Kidney glomerular epithelial cell (primary cell): ENCODE results near the gene CDYL2.
"Not testable (repeated sequence)": the region's sequence is repeated elsewhere in the genome, so short reads cannot be mapped to it uniquely, and the experiment has no call there.

Experiments
- DNase-seq: peaks from one replicate; lab custom pipeline; 2025; lab: John Stamatoyannopoulos, UW

Gene CDYL2

DNA sequence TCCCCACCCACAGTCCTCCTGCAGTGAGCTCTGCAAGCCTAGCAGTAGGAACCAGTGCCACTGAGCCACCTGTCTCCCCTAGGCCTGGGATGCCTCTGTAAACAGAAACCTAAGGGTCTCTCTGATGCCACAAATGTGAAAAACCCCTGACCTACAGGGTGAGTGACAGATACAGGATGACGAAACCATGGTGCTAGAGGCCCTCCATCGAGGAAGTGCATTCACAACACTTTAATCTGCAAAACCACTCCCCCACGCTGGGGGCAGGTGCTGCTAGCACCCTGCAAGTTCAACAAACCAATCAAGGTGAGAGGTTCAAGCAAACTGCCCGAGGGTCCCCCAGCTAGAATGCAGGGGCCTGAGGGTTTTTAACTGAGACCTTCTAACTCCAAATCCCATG lies 59.5 kb downstream of the CDYL2 start:
- no peak for DNase-seq

DNA sequence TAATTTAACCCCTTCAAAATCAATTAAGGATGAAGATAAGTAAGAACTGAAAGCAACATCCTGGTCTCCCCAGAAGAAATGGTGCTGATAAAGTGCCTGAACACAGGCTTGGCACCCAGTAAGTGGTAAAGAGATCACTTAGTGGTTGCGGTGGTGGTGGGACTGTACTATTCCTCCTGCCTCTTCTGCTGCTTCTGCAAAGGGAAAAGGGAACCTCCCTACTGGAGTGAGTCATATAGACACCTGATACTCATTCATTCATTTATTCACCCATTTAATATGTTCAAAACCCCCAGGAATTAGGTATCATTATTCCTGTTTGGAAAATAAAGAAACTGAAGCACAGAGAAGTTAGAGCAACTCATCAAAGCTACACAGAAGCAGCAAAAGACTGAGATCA lies 60.6 kb downstream of the CDYL2 start:
- DNase-seq, result no peak

DNA sequence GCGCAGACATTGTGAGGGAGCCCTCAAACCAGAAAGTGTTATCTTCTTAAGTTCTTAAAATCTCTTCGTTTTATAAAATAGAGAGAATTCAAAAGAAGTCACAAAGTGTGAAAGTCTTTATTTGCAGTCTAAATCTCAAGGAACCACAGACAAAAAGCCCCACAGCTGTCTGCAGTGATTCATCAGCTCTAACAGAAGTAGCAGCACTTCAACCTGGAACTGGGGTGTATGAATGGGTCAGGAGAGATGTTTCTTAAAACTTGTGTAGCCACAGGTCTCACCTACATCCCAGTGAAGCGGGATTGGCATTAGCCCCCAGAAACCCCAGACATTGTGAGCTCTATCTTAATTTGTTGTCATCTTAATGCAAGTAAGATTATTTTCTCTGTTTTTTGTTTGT lies 61.1 kb downstream of the CDYL2 start:
- DNase-seq, result no peak

DNA sequence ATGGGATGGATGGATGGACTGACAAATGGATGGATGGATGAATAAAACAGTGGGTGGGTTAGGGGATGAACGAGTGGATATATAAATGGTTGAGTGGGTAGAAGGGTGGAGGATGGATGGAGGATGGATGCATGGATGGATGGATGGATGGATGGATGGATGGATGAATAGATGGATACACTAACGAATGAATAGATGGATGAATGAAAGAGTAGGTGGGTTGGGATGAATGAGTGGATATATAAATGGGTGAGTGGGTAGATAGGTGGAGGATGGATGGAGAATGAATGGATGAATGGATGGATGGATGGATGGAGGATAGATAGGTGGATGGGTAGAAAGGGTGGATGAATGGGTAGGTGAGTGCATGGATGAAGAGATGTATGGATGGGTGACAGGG lies 62.1 kb downstream of the CDYL2 start:
- DNase-seq, result no peak

DNA sequence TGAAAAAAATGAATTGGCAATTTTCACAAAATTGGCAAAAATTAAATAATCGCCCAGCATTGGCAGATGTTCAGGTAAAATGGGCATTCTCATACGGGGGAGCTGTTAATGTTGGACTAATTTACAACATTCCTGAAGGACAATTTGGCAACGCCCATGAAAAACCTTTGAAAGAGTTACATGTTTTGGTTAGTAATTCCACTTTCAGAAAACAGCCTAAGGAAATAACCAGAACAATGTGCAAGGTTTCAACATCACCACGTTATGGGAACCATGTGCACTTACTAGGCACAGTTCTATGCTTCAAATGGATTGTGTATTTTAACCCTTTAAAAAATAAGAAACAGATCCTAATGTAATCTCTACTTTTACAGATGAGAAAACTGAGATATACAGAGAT lies 62.7 kb downstream of the CDYL2 start:
- DNase-seq, result no peak

DNA sequence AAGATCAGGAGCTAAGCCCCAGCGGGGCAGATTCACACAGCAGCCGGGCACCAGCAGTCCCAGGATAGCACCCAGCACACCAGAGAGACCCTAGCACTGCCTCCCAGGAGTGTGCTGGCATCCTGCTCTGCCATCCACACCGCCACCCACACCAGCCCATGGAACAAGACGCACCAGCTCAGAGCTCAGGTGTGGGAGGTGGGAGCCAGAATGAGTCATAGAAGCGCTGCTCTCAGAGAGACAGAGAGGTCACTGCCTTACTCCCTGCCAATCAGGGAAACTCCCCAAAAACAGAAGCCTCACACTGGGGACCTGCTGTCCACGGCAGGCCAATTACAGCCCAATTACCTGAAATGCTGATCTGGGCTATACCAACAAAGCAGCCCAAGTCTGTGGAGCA lies 64.9 kb downstream of the CDYL2 start:
- no peak for DNase-seq

DNA sequence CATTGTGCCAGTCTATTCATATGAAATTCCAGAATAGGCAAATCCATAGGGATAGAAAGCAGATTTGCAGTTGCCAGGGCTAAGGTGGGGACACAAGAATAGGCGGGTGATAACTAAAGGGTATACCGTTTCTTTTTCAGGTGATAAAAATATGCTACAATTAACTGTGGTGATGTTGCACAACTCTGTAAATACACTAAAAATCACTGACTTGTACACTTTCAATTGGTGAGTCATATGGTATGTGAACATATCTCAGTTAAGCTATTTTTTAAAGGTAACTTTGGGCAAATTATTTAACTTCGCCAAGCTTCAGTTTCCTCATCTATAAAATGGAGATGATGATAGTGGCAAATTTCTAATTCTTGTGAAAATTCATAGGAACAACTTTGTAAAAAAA lies 65.9 kb downstream of the CDYL2 start:
- DNase-seq, result no peak

DNA sequence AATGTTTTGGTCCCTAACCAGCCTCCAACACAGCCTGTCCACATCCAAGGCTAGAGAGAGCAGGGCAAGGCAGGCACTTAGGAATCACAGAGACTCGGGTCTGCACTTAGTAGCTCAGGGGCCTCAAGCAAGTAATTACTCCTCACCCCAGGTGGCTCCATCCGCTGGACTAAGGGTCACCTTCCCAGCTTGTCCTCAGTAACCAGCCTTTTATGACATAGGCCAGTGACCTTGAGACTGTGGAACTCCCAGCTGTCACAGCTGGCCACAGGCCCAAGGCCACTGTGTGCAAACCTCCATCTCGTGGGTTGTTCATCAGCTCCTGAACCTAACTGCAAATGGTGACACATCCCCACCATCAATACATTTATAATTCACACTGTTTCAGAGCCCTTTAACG lies 68.6 kb downstream of the CDYL2 start:
- no peak for DNase-seq

DNA sequence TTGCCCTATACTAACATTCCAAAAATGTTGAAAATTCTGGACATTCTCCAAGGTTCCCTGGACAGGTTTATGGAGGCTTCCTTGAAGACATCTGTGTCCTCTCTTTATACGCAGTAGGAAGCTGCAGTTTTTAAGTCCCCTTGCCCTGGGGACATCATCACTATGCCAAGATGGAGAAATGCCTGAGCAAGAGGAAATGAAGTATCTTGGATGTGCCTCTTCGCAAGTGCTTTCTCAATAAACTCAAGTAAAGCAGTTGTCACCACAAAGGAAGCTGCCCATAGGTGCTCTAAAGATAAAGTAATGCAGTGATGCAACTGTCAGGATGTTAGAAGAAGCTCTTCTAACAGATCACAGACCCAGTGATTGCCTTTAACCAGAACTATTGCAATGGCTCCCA lies 71.0 kb downstream of the CDYL2 start:
- DNase-seq, result no peak

DNA sequence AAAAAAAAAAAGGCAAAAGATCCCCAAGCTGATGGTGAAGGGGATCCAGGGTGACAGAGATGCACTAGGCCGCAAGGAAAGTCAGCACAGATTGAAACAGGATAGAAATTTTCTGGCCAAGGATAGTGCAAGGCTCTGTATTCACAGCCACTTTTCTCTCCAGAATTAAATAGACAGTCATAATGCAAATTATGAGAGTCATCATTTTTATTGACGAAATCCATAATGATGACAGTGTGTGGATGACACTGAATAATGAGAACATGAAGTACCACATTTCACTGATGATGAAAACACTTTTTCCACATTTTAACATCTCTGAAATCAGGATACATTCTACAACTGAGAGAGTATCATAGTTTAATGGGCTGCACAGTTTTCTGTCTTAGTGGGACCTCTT lies 72.5 kb downstream of the CDYL2 start:
- no peak for DNase-seq

DNA sequence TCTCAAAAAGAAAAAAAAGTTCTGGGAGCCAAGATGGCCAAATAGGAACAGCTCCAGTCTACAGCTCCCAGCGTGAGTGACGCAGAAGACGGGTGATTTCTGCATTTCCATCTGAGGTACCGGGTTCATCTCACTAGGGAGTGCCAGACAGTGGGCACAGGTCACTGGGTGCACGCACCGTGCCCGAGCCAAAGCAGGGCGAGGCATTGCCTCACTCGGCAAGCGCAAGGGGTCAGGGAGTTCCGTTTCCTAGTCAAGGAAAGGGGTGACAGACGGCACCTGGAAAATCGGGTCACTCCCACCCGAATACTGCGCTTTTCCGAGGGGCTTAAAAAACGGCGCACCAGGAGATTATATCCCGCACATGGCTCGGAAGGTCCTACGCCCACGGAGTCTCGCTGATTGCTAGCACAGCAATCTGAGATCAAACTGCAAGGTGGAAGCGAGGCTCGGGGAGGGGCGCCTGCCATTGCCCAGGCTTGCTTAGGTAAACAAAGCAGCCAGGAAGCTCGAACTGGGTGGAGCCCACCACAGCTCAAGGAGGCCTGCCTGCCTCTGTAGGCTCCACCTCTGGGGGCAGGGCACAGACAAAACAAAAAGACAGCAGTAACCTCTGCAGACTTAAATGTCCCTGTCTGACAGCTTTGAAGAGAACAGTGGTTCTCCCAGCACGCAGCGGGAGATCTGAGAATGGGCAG lies 77.2 kb downstream of the CDYL2 start:
- DNase-seq, result not testable (repeated sequence)

DNA sequence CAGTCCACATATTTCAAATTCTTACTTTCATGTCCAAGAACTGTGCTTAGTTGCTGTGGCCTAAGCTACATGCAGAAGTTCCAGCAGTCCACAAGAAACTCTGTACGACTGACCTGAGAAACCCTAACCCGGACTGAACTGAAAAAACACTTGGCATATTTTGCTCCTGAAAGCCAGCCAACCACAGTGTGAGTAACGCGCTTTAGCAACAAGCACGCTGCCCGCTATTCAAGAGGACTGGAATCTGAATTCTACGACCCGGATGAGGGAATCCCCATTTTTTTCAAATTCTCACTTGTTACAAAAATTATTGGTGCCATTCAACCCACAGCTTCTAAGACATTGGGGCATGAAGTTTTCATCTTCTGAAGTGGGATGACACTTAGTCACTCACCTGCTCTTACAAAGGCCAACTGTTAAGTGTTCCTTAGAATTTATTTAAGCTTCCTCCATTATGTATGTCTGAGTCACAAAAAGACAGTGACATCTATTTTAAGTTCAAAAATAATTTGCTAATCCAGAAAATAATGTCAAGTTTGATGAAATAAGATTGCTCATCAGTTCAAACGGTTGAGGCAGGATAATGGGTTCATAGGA lies 78.7 kb downstream of the CDYL2 start:
- no peak for DNase-seq

DNA sequence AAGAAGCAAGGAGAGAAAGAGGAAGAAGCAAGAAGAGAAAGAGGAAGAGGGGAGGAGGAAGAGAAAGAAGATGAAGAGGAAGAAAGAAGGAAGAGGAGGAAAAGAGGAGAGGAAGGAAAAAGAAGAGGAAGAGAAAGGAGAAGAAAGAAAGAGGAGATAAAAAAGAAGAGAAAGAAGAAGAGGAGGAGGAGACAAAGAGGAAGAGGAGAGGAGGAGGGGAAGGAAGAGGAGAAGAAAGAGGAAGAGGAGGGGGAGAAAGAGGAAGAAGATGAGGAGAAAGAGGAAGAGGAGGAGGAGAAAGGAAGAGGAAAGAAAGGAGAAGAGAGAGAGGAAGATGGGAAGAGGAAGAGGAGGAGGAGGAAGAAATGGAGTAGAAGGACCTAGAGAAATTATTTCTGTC lies 80.4 kb downstream of the CDYL2 start:
- DNase-seq, result no peak

DNA sequence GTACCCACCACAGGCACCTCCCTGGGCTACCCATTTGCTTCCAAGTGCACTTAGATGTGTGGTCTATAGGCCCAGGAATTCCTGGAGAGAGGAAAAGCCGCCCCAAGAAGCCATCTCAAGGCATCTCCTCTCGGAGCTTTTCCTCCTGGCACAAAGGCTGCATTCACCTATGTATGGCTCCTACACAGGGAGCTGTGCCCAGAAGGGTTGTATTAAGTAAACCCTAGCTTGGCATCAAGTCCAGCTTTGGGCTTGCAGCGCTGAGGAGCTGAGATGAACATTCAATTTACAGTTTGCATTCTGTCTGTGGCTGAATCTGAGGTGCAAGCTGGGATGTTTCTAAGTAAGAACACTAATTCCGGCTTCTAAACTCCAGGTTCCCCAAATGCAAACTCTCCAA lies 81.3 kb downstream of the CDYL2 start:
- DNase-seq, result no peak

DNA sequence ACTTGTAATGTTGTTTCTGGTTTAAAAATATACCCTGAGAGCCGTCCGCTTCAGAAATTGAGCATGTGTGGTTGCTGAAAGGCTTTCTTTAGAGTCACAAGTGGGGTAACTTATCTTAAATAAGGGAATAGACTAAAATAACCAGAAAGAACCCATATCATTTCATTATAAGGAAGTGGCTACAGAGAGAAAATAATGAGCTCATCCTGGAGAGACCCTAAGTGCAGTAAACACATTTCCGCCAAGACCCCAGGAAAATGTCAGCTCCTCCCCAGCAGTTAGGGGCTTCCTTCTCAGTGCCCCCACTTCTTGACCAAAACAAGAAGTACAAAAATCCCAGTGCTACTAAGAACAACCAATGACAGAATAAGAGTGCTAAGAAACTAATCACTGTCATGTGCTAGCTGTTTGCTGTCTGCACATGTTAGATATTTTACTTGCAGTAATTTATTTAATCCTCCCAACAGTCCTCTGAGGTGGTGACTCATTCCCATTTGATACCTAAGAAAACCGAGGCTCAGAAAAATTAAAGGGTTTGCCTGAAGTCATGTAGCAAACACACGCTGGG lies 83.5 kb downstream of the CDYL2 start:
- DNase-seq, result no peak

DNA sequence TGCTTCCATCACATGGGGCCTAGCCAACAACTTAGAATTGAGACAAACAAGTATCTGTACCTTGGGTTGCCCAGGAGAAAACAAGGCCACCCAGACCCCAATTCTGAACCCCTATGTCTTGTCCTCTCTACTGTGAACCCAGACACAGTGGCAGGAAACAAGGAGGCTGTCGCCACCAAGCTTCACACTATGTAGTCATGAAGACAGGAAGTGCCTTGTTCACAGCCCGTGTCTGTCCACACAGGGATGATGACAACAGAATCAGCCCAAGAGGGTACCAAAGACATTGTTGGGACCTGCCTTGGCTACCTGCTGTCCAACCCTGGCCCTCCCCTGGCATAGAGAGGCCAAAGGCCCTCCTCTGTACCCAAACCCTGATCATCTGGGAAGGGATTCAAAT lies 84.8 kb downstream of the CDYL2 start:
- DNase-seq, result no peak

DNA sequence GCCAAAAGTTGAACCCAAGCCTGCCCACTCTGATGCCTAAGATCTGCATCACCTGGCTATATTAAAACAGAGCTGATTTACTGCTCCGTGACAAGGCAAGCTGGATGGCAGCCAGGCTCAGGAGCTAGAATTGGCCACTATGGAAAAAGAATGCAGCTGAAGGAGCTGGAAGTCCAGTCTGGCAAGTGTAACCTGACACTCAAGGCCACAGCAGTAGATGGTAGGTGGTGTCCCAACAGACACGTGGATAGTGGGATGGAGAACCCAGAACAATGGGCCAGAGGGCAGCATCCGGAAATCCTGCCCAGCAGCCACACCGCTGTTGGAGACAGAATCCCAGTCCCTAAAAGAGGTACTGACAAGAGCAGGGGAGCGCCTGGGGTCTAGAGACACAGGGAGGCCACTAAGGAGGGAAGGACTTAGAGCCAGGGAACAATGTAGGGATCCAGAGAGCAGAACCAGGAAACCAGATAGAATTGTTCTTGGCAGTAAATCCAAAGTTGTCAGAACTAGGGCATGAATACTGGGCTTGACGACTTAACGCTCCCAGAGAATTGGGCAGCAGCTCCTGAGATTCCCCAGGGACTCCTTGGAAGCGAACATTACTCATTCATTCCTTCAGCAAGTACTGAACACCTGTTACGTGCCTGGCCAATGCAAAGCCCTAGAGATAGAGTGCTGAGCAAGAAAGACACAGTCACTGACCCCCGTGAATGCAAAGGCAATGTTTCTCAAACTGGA lies 85.7 kb downstream of the CDYL2 start:
- no peak for DNase-seq

DNA sequence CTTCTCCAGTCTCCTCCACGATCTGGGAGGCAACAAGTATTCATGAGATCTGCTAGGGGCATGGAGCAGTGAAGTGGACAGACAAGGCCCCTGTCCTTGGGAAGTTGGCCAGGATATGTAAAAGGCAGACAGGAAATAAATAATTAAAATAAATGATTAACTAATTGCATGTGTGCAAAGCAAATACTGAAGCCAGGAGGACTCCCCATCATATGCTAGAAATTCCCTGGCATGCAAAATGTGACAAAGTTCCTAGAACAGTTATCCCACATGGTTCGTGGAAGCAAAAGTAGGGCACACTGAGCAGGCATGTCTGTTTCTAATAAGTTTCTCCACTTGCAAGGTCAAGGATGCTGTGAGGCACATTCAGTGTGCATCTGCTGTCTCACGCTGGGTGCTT lies 86.8 kb downstream of the CDYL2 start:
- DNase-seq, result no peak

DNA sequence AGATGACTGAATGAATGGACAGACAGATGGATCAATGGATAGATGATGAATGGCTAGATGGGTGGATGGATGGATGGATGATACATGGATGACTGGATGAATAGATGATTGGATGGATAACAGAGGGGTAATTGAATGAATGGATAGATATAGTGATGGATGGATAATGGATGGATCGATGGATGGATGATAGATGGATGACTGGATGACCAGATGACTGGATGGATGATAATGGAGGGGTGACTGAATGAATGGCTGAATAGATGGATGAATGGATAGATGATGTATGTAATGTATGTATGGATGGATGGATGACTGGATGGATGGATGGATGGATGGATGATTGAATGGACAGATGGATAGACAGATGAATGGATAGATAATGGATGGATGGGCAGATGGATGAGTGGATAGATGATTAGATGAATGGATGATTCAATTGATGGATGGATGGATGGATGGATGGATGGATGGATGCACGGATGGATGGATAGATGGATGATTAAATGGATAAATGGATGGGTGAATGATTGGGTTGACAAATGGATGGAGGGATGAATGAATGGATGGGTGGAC lies 87.7 kb downstream of the CDYL2 start:
- no peak for DNase-seq

DNA sequence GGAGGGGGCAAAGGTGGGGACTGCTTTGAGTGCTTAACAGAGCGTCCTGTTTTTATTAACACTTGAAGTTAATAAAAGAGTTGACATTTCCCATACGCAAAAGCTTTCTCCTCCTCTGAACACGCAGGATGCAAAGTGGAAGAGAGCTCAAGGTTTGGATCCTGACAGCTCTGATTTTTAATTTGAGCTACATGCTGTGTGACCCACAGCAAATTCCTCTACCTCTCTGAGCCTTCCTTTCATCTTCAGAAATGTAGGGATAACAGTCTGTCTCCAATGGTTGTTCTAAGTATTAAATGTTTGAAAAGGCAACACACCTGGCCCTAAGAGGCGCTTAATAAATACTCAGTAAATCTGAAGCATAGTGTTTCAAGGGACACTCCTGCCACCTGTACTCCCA lies 93.0 kb downstream of the CDYL2 start:
- DNase-seq, result no peak

DNA sequence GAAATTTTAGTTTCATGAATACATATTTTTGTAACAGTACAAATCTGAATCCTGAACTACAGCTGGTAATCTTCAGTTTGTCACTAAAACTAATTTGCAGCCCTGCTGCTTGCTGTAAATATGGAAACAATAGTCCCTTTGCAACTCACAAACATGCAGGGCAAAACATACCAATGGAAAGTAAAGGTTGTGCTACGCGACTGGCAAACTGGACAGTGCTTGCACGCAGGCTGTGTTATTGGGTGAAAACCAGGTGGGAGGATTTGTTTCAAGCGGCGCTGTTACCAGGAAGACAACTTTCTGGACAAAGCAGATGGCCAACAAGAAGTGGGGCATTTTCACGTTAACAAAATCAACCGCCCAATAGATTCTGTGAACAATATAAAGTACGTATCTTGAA lies 93.5 kb downstream of the CDYL2 start:
- peak; percentile 4 for DNase-seq

DNA sequence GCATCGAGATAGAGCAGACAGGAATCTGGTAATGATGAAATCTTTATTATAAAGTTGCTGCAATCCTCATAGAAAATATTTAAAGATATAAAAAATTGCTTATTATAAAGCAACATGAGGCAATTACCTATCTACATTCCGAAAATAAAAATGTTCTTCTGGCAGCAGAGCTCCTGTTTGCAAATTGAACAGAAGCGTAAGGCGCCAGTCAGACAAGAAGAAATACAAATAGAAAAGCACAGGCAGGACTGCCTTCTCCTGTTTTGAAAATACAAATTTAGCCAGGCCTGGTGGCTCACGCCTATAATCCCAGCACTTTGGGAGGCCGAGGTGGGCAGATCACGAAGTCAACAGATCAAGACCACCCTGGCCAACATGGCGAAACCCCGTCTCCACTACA lies 95.6 kb downstream of the CDYL2 start:
- no peak for DNase-seq

DNA sequence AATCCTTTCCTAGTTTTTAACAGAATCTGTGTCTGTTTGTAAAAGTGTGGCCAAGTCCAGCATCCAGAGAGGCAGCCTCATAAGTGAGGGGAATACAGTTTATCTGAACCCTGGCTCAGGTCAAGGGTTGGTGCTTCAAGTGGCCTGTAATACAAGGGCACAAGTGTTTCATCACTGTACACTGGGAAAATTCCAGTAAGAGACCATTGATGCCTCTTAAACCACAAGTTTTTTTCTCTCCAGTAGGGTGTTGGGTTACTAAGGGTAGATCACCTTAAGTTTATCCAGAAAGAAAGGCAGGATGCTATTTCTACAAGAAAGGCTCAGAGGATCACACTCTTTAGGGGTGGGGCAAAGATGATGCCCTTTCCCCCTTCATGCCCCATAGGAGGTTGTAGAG lies 96.7 kb downstream of the CDYL2 start:
- no peak for DNase-seq
